ENCODE measurements around the gene MRPL10.

MRPL10 gene

DNA sequence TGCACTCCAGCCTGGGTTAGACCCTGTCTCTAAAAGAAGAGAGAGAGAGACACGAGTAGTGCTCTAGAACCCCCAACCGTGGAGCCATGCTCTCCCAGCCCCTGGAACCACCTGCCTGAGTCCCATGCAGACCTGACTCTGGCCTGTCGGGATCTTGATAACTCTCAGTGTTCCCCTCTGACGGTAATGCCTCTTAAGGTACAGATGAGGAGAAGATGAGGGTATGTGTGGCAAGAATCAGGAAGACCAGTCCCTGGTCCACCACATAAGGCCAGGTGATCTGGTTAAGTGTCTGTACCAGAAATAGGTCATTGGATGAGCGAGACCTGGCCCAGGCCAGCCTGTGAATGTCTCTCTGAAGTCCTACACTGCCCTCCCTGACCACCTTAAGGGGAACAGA lies 28.1 kb downstream of the MRPL10 start:
- no peak for DNase-seq (ENCODE audit: low read depth)
- TF ChIP-seq, protein P1, sequence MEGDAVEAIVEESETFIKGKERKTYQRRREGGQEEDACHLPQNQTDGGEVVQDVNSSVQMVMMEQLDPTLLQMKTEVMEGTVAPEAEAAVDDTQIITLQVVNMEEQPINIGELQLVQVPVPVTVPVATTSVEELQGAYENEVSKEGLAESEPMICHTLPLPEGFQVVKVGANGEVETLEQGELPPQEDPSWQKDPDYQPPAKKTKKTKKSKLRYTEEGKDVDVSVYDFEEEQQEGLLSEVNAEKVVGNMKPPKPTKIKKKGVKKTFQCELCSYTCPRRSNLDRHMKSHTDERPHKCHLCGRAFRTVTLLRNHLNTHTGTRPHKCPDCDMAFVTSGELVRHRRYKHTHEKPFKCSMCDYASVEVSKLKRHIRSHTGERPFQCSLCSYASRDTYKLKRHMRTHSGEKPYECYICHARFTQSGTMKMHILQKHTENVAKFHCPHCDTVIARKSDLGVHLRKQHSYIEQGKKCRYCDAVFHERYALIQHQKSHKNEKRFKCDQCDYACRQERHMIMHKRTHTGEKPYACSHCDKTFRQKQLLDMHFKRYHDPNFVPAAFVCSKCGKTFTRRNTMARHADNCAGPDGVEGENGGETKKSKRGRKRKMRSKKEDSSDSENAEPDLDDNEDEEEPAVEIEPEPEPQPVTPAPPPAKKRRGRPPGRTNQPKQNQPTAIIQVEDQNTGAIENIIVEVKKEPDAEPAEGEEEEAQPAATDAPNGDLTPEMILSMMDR (IDR thresholded peaks at IDR 0.05; ENCODE audit: low read depth, low read length, missing control alignments): no peak
- no peak overlapping the region for H3K4me3 ChIP-seq (ENCODE audit: low read depth, low read length)

DNA sequence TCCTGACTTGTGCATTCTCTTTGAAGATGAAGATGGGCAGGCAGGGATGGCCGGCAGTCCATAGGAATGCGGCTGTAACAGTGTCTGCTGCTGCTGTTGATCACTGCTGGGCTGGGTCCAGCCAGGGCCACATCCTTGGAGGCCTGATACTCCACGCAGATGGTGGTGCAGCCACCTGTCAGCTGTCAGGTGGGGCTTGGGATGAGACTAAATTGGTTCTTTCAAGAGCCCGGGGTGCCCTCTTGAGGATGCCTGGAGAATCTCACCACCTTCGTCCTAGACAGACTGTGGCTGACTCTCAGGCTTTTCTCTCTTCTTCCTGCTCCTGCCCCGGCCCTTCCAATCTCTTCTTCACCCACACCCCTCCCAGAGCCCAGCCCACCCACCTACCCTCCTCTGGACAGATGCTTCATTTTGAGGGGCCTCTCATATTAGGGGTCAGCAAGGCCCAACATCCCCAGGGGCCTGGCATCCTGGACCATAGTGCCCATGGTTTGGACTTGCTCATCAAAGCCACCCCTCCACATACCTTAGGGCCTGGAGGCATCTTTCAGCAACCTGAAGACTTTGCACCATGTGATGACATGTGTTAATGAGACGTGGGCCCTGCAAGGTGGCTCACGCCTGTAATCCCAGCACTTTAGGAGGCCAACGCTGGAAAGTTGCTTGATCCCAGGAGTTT lies 28.9 kb downstream of the MRPL10 start:
- TF ChIP-seq, protein P1 (IDR thresholded peaks at IDR 0.05; ENCODE audit: low read depth, low read length, missing control alignments): peak; percentile 86
- H3K4me3 ChIP-seq (ENCODE audit: low read depth, low read length): no peak overlapping the region
- peak; percentile 18 for DNase-seq (ENCODE audit: low read depth)

DNA sequence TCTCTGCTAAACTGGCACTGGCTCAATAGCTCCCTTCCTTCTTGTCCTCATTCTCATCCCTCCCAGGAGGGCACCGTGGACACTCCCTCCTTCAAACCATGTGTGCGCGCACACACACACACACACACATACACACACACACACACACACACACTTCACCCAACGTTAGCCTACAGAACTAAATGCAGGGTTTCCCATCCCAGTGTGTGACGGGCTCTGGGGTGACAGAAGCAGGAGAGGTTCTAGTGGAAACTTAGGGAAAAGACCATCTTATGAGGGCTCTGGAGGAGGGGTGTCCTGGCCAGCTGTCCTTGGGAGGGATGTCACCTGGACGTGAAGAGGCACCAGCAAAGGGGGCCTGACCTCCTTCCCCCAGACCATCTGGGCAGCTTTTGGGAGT lies 29.4 kb downstream of the MRPL10 start:
- no peak for DNase-seq (ENCODE audit: low read depth)
- no peak overlapping the region for H3K4me3 ChIP-seq (ENCODE audit: low read depth, low read length)
- TF ChIP-seq, protein P1 (IDR thresholded peaks at IDR 0.05; ENCODE audit: low read depth, low read length, missing control alignments): no peak

DNA sequence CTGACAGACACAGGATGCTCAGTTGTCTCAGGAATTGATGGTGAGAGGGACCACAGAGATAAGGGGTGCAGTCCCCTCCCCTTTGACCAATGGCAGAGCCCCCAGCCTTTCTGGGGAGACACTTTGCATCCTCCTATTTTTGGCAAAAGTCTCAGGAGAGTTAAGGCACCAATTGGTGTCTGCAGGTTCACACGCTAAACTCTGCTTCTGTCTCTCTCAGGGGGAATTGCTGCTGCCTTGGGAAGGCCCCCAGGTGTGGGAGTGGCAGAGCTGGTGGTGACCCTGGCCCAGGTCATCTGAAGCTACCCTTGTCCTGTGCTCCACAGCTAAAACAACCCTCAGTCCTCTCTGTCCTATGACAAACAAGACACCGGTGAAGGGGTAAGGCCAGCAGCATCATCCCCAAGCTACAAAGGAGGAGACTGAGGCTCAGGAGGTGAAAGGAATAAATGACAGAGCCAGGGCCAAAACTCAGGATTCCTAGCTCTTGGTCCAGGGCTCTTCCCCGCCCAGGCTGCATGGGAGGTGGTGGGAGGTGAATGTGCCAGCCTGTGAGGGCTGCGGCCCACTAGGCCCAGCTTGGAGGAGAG lies 30.1 kb downstream of the MRPL10 start:
- no peak overlapping the region for H3K4me3 ChIP-seq (ENCODE audit: low read depth, low read length)
- TF ChIP-seq, protein P1 (IDR thresholded peaks at IDR 0.05; ENCODE audit: low read depth, low read length, missing control alignments): no peak
- no peak for DNase-seq (ENCODE audit: low read depth)

DNA sequence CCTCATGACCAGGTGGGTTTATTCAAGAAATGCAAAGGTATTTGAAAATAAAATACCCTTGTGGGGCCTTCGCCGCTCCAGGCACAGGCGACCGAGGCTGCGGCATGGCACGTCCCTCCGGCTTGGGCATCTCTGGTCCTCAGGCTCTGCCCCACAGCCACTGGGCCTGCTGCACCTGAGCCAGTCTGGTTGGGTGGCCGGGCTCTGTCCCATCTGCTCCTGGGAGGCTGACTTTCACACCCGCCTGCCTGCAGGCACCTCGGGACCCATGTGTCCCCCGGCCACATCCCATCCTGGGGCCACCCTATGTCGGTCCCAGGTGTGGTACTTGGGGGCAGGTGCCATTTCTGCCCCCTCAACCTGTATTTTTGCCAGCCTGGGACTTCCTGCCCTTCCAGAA lies 30.7 kb downstream of the MRPL10 start:
- no peak for DNase-seq (ENCODE audit: low read depth)
- TF ChIP-seq, protein P1 (IDR thresholded peaks at IDR 0.05; ENCODE audit: low read depth, low read length, missing control alignments): no peak
- H3K4me3 ChIP-seq (ENCODE audit: low read depth, low read length): no peak overlapping the region

DNA sequence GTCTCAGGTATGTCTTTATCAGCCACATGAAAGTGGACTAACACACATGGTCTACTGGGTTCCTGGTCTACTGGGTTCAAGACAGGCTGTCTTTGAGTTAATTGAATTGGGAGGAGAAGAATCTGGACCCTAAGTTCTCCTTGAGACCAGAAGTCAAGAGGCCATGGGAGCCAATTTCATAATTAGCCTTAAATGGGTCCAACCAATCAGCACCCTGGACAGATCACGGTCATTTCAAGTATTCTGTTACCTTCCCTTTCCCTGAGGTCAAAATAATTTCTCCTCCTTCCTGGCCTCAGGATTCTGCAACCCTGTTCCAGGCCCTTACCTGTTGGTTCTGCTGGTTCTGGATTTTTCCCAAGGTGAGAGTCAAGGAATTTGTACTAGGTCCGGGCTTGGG lies 33.5 kb downstream of the MRPL10 start:
- H3K4me3 ChIP-seq (ENCODE audit: low read depth, low read length): no peak overlapping the region
- TF ChIP-seq, protein P1 (IDR thresholded peaks at IDR 0.05; ENCODE audit: low read depth, low read length, missing control alignments): no peak
- DNase-seq (ENCODE audit: low read depth): no peak

DNA sequence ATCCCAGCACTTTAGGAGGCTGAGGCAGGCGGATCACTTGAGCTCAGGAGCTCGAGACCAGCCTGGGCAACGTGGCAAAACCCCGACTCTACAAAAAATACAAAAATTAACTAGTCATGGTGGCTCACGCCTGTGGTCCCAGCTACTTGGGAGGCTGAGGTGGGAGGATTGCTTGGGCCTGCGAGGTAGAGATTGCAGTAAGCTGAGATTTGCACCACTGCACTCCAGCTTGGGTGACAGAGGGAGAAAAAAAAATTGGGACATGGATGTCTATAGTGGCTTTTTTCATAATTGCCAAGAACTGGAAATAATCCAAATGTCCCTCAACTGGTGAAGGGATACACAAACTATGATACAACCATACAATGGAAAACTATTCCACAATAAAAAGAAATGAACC lies 38.4 kb downstream of the MRPL10 start:
- no peak for DNase-seq (ENCODE audit: low read depth)
- no peak overlapping the region for H3K4me3 ChIP-seq (ENCODE audit: low read depth, low read length)
- TF ChIP-seq, protein P1 (IDR thresholded peaks at IDR 0.05; ENCODE audit: low read depth, low read length, missing control alignments): no peak

Data from GM12864 (cell line).